Lung (tissue), 16 donors: ENCODE data around the gene MTRR. TPM values are rescaled to one million over a fixed set of nuclear protein-coding genes. Genes with fewer than 3 reads are reported as not detected.

Experiments
- ATAC-seq: fragments of 200-7000 bp; cut with Tn5 transposase; one replicate; pipeline ENCODE4 v1.9.1; 2020; ENCODE audit warnings: moderate number of reproducible peaks; ENCODE audit not compliant: insufficient read depth, low FRiP score
- DNase-seq, 3 donors: peaks; one replicate each; pipeline ENCODE4 v3.0.0-alpha.2; 2013 to 2017
- H3K27ac ChIP-seq, 2 donors: one replicate each; pipeline ENCODE4 v1.5.1; 2013; ENCODE audit warnings: mild to moderate bottlenecking in 2 of 2, moderate library complexity in 2 of 2, control low read depth in 1 of 2, inconsistent platforms in 1 of 2, low read depth in 1 of 2, low read length in 1 of 2
- H3K27me3 ChIP-seq, 3 donors: one replicate each; pipeline ENCODE4 v1.5.1; 2013; ENCODE audit warnings: low read length in 2 of 3; ENCODE audit not compliant: control insufficient read depth in 3 of 3, insufficient read depth in 3 of 3
- H3K36me3 ChIP-seq, 4 donors: one replicate each; pipeline ENCODE4 v1.5.1; 2013; ENCODE audit warnings: low read length in 4 of 4, mild to moderate bottlenecking in 1 of 4, moderate library complexity in 1 of 4; ENCODE audit not compliant: control insufficient read depth in 4 of 4, insufficient read depth in 4 of 4
- H3K4me1 ChIP-seq, 5 donors: one replicate each; pipeline ENCODE4 v1.5.1; 2013; ENCODE audit warnings: low read length in 5 of 5, mild to moderate bottlenecking in 2 of 5, moderate library complexity in 1 of 5; ENCODE audit not compliant: control insufficient read depth in 5 of 5, insufficient read depth in 5 of 5
- H3K4me3 ChIP-seq: one replicate; pipeline ENCODE4 v1.5.1; 2013; ENCODE audit warnings: mild to moderate bottlenecking, control low read depth, moderate library complexity
- H3K9ac ChIP-seq, 2 donors: one replicate each; pipeline ENCODE4 v1.5.1; 2013; ENCODE audit warnings: low read length in 2 of 2, control low read depth in 1 of 2; ENCODE audit not compliant: insufficient read depth in 1 of 2
- H3K9me3 ChIP-seq, 4 donors: one replicate each; pipeline ENCODE4 v1.5.1; 2013; ENCODE audit warnings: low read length in 3 of 4, mild to moderate bottlenecking in 1 of 4, moderate library complexity in 1 of 4; ENCODE audit not compliant: control insufficient read depth in 4 of 4, insufficient read depth in 3 of 4
- WGBS, 2 donors: extraction: QIAGEN DNeasy Blood & Tissue Kit; methylation state at CpG; one replicate each; pipeline ENCODE4 v1.1.7; 2013; 5-methylcytosine and 5-hydroxymethylcytosine counted together
- long read RNA-seq, 5 donors: transcript quantifications; one replicate each; lab custom pipeline, GENCODE V29; 2026
- polyA plus RNA-seq, 2 donors: library from polyadenylated mRNA; stranded (reverse); fragments of 200-250 nt; gene quantifications; one replicate each; pipeline ENCODE4 v1.2.1, GENCODE V29; 2013
- total RNA-seq, 2 donors: library from RNA; depleted of rRNA in 1 of 2; stranded (reverse); fragments of >200 nt in 1 of 2; gene quantifications; one replicate each; pipeline ENCODE4 v1.2.1, GENCODE V29; 2014 to 2021
- TF ChIP-seq, protein P1 (sequence below): IDR thresholded peaks from 2 replicates; pipeline ENCODE4 v1.5.1; 2012; ENCODE audit warnings: mild to moderate bottlenecking; ENCODE audit errors: control extremely low read depth, extremely low read depth
- donor health status: control.
- donor health status: control.
- donor health status: Bipolar disorder and iron deficiency.
- donor health status: healthy.
- donor health status: DM: yes; HTN: yes; CAD: no.

Gene MTRR
- 100 to 1,000 TPM in 1 of 2 donors, 10 to 100 TPM in 1; 85.0 to 115 TPM for total RNA-seq
- polyA plus RNA-seq = 10 to 100 TPM; 31.0 to 59.3 TPM
- long read RNA-seq, donor 1, partial matches to known transcripts = 0 of 11 reads
- long read RNA-seq, donor 1, other reads (novel, unspliced or antisense) = 5 of 11 reads
- long read RNA-seq, donor 2, partial matches to known transcripts = 0 of 1 reads
- long read RNA-seq, donor 2, other reads (novel, unspliced or antisense) = 0 of 1 reads
- long read RNA-seq, donor 3, partial matches to known transcripts = 0 of 5 reads
- long read RNA-seq, donor 3, other reads (novel, unspliced or antisense) = 0 of 5 reads
- long read RNA-seq, donor 4, partial matches to known transcripts = 0 of 3 reads
- long read RNA-seq, donor 4, other reads (novel, unspliced or antisense) = 0 of 3 reads
- long read RNA-seq, donor 5, partial matches to known transcripts = 24 of 30 reads
- long read RNA-seq, donor 5, other reads (novel, unspliced or antisense) = 0 of 30 reads

DNA sequence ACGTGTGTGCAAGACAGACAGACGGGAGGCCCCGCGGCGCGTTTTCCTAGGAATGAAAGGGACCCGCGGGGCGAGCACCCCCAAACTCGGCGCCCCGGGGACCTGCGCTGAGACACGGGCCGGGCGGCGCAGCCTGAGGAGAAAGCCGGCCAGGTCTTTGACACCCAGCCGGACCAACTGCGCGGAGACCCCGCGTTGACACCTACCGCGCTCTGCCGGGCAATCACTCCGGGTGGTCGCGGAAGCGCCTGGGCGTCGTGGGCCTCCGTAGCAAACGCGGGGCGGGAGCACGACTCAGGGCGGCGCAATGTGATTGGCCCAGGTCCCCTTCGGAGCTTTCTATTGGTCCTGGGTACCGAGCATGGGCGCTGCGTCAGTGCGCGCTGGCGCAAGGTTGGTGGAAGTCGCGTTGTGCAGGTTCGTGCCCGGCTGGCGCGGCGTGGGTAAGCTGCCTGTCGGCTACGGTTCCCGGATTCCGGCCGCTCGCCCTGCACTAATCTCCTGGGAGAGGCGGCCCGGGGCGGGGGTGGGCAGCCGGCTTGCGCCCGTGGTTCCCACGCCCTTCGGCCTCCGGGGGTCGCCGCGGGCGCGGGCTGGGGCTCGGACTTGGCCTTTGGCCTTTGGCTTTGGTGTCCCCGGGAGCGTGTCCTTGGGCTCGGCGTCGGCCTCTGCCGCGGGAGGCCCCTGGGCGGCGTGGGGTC lies at the start of gene MTRR, which contains the start of gene FASTKD3:
Gene MTRR (plus strand): TSS at position 376 of the 701 bp plus-strand sequence. CDS start 1,647 bp downstream, outside the sequence.
Gene FASTKD3 (minus strand): TSS at position 259 of the 701 bp plus-strand sequence. CDS start 948 bp downstream, outside the sequence.
- ATAC-seq = peak; percentile 100
- Histone ChIP-seq H3K4me1 (peaks cover 0 to 21% (median 9%) of the 10 kb centered on the region in 5 donors), H3K27ac (peak within 1 kb of the TSS; percentile 94 to 96), H3K36me3 (peaks cover 3 to 13% (median 7%) of the 10 kb centered on the region in 4 donors), H3K27me3 (no peaks in the 10 kb centered on the region), H3K9me3 (no peaks in the 10 kb centered on the region), H3K4me3 (peak within 1 kb of the TSS; percentile 99), H3K9ac (peak within 1 kb of the TSS; percentile 57 to 66)
- DNase-seq = peak; percentile 92 to 96 (median 94)
- 0 to 1% methylated on average over 83 of the region's 83 CpGs for WGBS, 2 donors
- TF ChIP-seq, protein P1, sequence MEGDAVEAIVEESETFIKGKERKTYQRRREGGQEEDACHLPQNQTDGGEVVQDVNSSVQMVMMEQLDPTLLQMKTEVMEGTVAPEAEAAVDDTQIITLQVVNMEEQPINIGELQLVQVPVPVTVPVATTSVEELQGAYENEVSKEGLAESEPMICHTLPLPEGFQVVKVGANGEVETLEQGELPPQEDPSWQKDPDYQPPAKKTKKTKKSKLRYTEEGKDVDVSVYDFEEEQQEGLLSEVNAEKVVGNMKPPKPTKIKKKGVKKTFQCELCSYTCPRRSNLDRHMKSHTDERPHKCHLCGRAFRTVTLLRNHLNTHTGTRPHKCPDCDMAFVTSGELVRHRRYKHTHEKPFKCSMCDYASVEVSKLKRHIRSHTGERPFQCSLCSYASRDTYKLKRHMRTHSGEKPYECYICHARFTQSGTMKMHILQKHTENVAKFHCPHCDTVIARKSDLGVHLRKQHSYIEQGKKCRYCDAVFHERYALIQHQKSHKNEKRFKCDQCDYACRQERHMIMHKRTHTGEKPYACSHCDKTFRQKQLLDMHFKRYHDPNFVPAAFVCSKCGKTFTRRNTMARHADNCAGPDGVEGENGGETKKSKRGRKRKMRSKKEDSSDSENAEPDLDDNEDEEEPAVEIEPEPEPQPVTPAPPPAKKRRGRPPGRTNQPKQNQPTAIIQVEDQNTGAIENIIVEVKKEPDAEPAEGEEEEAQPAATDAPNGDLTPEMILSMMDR = no peak

DNA sequence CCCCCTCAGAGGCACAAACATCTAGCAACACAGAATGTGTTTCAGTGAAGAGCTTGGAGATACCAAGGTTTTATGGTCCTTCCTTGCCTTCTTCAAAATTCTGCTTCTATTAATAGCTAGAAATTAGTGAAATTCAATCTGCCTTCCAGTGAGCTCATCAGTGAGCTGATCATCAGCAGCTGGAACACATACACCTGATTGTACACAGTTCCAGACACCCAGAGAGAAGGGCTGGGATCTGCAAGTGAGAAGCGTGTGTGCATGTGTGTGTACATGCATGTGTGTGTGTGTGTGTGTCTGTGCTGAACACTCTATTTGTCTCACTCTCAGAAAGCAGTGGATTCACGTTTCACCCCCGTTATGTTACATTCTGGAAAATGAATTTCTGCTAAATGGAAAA lies 46.5 kb upstream of the MTRR start:
- no peak overlapping the region for H3K4me3 ChIP-seq
- H3K36me3 ChIP-seq = no peaks in the 10 kb centered on the region
- H3K9ac ChIP-seq = no peak overlapping the region
- H3K27ac ChIP-seq = no peak overlapping the region
- 56 to 59% methylated on average over 3 of the region's 3 CpGs for WGBS, 2 donors
- TF ChIP-seq, protein P1 = no peak
- H3K4me1 ChIP-seq = no peaks in the 10 kb centered on the region
- ATAC-seq (no peak), DNase-seq (no peak)
- no peaks in the 10 kb centered on the region for H3K27me3 ChIP-seq
- no peaks in the 10 kb centered on the region for H3K9me3 ChIP-seq

DNA sequence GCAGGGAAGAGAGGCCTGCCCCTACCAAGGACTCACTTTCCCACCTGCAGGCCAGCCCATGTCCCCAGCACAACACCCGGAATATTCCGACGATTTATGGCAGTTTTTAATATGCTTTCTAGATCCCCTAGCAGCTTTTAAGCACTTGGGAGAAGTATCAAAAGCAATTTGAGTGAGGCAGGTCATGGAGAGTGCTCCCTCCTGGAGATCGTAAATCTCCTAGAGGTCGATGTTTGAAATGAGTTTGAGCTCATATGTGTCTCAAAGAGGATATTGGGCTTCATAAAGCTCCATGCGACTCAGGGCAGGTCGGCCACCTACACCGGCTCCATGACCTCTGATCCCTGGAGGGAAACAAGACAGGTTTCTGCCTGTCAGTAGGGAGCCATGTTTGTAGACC lies 45.4 kb upstream of the MTRR start:
- DNase-seq (no peak), ATAC-seq (no peak)
- no peak overlapping the region for H3K27ac ChIP-seq
- TF ChIP-seq, protein P1 = no peak
- no peaks in the 10 kb centered on the region for H3K9me3 ChIP-seq
- H3K9ac ChIP-seq = no peak overlapping the region
- WGBS, 2 donors = 75 to 76% methylated on average over 8 of the region's 8 CpGs
- no peaks in the 10 kb centered on the region for H3K4me1 ChIP-seq
- no peaks in the 10 kb centered on the region for H3K36me3 ChIP-seq
- no peak overlapping the region for H3K4me3 ChIP-seq
- H3K27me3 ChIP-seq = no peaks in the 10 kb centered on the region
